GM12865 (cell line): ENCODE results near the gene GMEB1.

Experiments used
- DNase-seq: peaks from one replicate; pipeline ENCODE4 v3.0.0; 2010; ENCODE audit warnings: low read depth
- H3K4me3 ChIP-seq: 2 replicates; pipeline ENCODE4 v1.5.1; 2011; ENCODE audit warnings: mild to moderate bottlenecking, low read depth, low read length, control low read depth
- TF ChIP-seq, protein P1 (sequence below): IDR thresholded peaks from 2 replicates; pipeline ENCODE4 v1.5.1; 2011; ENCODE audit warnings: low read length, control low read depth, low read depth, inconsistent platforms; ENCODE audit not compliant: insufficient read depth; ENCODE audit errors: missing control alignments

GMEB1 gene

DNA sequence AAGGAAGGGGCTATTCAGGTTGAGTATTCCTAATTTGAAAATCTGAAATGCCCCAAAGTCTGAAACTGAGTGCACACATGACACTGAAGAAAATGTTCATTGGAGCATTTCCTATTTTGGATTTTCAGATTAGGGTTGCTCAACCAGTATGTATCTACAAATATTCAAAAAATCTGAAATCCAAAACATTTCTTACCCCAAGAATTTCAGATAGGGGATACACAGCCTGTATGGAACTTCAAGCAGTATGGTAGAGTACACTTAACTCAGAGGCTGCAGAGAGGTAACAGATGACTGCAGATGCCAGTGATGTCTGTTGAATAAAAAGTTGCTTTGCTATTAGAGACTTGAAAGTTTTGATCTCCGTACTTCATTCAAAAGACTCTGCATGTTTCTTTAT is 87.1 kb downstream of the GMEB1 start:
- no peak for DNase-seq
- H3K4me3 ChIP-seq, result no peak overlapping the region
- TF ChIP-seq, protein P1, sequence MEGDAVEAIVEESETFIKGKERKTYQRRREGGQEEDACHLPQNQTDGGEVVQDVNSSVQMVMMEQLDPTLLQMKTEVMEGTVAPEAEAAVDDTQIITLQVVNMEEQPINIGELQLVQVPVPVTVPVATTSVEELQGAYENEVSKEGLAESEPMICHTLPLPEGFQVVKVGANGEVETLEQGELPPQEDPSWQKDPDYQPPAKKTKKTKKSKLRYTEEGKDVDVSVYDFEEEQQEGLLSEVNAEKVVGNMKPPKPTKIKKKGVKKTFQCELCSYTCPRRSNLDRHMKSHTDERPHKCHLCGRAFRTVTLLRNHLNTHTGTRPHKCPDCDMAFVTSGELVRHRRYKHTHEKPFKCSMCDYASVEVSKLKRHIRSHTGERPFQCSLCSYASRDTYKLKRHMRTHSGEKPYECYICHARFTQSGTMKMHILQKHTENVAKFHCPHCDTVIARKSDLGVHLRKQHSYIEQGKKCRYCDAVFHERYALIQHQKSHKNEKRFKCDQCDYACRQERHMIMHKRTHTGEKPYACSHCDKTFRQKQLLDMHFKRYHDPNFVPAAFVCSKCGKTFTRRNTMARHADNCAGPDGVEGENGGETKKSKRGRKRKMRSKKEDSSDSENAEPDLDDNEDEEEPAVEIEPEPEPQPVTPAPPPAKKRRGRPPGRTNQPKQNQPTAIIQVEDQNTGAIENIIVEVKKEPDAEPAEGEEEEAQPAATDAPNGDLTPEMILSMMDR, result no peak

DNA sequence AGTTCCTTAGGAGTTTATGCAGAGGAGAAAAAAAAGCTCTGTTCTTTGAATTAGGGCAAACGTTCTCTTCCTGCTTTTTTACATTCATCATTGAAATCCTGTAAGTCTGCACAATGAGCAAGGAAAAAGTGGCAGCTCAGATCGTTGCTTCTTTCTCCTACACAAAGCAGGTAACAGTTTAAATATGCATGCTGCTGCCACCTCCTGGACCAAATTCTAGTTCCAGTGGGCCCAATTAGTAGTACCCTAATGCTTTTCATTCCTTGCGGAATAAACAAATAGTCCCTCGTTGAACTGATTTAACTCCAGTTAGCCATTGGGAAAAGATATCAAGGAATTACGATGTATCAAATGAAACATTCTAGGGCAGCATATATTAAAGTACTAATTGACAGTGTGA is 88.3 kb downstream of the GMEB1 start:
- TF ChIP-seq, protein P1, result no peak
- DNase-seq, result no peak
- H3K4me3 ChIP-seq, result no peak overlapping the region

DNA sequence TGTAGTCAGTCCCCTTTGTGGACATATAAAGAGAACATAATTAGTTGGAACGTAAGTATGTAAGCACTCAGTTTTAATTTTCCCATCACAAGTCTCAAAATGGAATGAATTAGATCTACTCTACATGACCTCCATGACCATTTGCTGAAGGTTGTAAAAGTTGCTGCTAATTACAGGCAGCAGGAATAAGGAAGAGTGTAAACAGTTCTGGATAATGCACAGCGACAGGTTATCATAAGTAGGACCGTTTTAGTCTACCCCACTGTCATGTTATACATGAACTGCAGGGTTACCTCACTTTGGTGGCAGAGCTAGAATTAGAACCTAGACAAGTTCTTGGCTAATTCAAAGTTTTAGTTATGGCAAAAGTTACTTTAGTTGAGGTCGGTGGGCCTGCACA is 89.8 kb downstream of the GMEB1 start:
- DNase-seq, result no peak
- TF ChIP-seq, protein P1, result no peak
- H3K4me3 ChIP-seq, result no peak overlapping the region

DNA sequence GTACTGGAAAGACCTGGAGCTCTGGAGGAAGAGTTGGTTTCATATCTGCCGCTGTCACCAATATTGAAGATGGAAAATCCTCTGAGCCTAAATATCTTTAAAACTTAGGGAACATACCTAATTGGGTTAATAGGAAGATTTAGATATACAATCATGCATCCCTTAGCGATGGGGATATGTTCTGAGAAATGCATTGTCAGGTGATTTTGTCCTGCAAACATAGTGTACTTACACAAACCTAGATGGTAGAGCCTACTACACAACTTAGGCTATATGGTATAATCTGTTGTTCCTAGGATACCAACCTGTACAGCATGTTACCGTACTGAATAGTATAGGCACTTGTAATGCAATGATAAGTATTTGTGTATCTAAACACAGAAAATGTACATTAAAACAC is 90.7 kb downstream of the GMEB1 start:
- H3K4me3 ChIP-seq, result no peak overlapping the region
- TF ChIP-seq, protein P1, result no peak
- DNase-seq, result no peak

DNA sequence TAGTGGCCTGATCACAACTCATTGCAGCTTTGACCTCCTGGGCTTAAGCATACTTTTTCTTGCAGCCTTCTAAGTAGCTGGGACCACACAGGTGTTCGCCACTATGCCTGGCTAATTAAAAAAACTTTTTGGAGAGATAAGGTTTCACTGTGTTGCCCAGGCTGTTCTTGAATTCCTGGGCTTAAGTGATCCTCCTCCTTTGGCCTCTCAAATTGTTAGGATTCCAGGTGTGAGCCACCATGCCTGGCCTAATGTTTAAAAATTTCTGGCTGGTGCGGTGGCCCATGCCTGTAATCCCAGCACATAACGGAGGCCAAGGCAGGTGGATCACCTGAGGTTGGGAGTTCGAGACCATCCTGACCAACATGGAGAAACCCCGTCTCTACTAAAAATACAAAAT is 92.6 kb downstream of the GMEB1 start:
- no peak for DNase-seq
- TF ChIP-seq, protein P1, result no peak
- no peak overlapping the region for H3K4me3 ChIP-seq

DNA sequence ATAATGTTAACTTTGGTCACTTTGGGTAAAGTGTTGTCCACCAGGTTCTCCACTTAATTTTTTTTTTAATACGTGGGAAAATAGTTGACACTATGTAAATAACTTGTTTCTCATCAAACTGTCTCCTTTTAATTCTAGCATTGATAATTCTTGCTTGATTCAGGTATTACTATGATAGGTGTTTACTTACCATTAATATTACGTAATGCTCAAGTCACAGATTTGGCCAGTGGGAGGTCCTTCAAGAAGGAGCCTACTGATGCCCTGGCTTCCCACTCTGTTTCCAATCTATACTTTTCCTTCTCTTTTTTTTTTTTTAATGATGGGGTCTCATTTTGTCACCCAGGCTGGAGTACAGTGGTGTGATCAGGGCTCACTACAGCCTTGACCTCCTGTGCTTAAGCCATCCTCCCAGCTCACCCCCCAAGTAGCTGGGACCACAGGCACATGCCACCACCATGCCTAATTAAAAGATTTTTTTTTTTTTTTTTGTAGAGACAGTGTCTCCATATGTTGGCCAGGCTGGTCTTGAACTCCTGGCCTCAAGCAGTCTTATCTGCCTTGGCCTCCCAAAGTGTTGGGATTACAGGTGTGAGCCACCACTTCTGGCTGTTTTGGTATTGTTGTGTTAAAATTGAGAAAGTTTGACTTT is 98.1 kb downstream of the GMEB1 start:
- DNase-seq, result no peak
- TF ChIP-seq, protein P1, result no peak
- H3K4me3 ChIP-seq, result no peak overlapping the region
